ENCODE results near the gene B4GAT1.
"Not testable (repeated sequence)": the region's sequence is repeated elsewhere in the genome, so short reads cannot be mapped to it uniquely, and the experiment has no call there.

Gene B4GAT1

DNA sequence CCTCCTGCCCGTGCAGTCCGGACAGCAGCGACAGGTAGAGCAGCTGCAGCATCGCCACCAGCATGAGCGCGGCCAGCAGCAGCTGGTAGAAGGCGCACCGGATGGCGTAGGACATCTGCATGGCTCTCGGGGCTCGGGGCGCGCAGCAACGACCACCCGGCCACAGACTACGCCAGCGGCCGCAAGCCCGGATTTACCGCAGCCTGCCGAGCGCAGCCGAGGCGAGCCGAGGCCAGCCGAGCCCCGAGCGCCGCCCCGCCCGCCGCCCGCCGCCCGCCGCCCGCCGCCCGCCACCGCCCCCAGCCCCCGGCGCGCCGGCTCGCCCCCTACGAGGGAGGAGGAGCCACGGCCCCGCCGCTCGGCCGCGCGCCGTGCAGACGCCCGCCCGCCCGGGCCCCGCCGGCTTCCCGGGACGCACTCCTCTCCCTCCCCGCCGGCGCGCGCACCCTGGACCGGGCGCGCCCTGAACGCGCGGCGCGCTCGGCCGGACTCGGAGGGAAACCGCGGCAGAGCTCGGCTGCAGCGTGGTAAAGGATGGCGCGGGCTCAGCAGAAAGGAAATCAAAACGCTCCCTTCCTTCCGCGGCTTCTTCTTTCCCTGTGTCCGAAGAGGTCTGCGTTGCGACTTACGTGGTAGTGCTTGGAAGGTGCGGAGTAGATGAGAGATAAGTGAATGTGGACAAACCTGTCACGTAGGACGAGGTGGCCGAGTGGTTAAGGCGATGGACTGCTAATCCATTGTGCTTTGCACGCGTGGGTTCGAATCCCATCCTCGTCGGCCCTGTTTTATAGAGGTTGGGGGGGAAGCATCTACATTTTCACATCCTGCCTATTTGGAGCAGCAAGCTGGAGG lies at the start of gene B4GAT1:
Gene B4GAT1, minus strand, starts transcription at position 205 of the 852 bp plus-strand sequence. Its CDS starts 84 bp downstream, at position 121.
- TF ChIP-seq, protein P1, sequence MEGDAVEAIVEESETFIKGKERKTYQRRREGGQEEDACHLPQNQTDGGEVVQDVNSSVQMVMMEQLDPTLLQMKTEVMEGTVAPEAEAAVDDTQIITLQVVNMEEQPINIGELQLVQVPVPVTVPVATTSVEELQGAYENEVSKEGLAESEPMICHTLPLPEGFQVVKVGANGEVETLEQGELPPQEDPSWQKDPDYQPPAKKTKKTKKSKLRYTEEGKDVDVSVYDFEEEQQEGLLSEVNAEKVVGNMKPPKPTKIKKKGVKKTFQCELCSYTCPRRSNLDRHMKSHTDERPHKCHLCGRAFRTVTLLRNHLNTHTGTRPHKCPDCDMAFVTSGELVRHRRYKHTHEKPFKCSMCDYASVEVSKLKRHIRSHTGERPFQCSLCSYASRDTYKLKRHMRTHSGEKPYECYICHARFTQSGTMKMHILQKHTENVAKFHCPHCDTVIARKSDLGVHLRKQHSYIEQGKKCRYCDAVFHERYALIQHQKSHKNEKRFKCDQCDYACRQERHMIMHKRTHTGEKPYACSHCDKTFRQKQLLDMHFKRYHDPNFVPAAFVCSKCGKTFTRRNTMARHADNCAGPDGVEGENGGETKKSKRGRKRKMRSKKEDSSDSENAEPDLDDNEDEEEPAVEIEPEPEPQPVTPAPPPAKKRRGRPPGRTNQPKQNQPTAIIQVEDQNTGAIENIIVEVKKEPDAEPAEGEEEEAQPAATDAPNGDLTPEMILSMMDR (IDR thresholded peaks at IDR 0.05; ENCODE audit: low read depth, low read length) = no peak
- DNase-seq (ENCODE audit: extremely low read depth, low read depth) = peak; percentile 93

DNA sequence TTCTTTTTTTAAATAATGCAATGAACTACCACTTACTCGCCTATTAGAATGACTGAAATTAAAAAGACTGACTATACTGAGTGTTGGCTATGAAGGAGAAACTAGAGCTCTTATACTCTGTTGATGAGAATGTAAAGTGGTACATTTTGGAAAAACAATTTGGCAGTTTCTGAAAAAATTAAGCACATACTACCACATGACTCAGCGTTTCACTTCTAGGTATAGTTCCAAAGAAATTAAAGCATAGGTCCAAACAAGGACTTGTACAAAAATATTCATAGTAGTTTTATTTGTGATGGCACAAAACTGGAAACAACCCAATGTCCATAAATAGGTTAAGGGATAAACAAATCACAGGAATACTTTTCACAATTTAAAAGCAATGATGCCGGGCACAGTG lies 46.5 kb upstream of the B4GAT1 start:
- no peak for DNase-seq (ENCODE audit: extremely low read depth, low read depth)
- TF ChIP-seq, protein P1 (IDR thresholded peaks at IDR 0.05; ENCODE audit: low read depth, low read length) = no peak

DNA sequence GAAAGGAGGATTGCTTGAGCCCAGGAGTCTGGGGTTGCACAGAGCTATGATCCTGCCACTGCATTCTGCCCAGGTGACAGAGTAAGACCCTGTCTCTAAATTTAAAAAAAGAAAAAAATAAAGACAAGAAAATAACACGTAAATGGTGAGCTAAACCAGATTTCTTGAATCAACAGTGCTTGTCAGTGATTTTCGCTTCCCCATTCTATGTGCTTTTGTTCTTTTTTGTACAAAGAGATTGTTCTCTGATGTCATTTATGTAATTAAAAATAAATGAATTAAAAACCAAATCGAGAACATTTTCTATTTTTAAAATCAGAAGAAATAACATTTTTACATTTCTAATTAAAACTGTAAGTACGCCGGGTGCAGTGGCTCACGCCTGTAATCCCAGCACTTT lies 43.9 kb upstream of the B4GAT1 start:
- TF ChIP-seq, protein P1 (IDR thresholded peaks at IDR 0.05; ENCODE audit: low read depth, low read length) = no peak
- DNase-seq (ENCODE audit: extremely low read depth, low read depth) = no peak

DNA sequence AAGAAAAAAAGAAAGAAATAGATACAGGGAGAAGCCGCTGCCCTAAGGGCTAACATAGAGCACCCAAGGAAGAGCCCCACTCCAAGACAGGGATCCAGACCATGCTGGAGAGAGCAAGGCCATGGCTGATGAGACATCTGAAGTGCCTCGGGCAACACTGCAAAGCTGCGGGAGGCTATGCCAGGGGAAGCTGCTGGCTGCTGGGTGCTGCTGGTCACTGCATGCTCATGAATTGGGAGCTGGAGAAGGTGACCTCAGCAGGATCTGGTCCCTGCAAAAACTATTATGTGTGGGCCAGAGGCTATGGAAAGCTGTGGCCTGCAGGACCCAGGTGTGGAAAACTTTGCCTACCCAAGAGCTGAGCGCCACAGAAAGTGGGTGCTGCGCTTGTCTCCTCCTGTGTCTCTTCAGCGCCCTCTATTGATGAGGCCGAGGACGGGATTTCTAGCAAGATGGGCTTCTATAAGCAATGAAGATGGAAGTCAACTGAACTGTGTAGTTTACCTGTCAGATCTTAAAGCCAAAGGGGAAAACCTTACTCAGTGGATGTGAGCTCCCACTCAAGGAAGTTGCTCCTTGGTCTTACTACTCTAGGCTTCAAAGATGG lies 41.5 kb upstream of the B4GAT1 start:
- peak; percentile 44 for DNase-seq (ENCODE audit: extremely low read depth, low read depth)
- TF ChIP-seq, protein P1 (IDR thresholded peaks at IDR 0.05; ENCODE audit: low read depth, low read length) = peak; percentile 90

DNA sequence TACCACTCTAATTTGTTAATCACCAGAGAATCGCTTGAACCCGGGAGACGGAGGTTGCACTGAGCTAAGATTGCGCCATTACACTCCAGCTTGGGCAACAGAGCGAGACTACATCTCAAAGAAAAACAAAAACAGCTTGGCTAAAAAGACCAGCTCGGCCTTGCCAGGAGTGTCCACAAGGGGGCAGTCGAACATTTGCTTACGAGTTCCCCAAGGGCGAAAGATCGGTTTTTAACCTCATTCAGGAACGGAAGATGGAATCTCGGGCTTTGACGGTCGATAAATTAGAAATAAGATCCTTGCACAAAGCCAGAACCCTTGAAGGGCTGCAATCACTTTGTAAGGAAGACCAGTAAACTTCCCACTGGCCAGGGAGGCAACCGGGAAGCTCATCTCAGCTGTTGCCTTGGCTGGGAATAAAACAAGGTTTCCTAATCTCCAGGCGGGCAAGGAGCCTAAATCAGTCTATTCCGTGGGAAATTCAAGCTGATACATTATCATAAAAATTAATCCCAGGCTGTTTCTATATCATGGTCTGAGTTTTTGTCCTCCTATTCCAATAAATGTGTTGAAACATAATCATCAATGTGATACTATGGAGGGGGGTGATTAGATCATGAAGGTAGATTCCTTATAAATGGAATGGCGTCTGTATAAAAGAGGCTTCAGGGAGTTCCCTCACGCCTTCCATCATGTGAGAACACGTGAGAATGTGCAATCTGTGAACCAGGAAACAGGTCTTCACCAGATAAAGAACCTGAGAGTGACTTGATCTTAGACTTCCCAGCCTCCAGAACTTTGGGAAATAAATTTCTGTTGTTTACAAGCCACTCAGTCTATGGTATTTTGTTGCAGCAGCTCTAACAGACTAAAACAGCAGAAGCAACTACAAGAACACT lies 39.0 kb upstream of the B4GAT1 start:
- peak; percentile 64 for DNase-seq (ENCODE audit: extremely low read depth, low read depth)
- TF ChIP-seq, protein P1 (IDR thresholded peaks at IDR 0.05; ENCODE audit: low read depth, low read length) = peak; percentile 97

DNA sequence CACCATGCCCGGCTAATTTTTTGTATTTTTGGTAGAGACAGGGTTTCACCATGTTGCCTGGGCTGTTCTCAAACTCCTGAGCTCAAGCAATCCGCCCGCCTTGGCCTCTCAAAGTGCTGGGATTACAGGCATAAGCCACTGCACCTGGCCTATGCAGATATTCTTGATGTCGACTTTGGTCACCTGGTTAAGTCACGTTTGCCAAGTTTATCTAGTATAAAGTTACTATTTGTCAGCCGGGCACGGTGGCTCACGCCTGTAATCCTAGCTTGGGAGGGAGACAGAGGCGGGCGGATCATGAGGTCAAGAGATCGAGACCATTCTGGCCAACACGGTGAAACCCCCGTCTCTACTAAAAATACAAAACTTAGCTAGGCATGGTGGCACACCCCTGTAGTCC lies 36.9 kb upstream of the B4GAT1 start:
- DNase-seq (ENCODE audit: extremely low read depth, low read depth) = not testable (repeated sequence)

DNA sequence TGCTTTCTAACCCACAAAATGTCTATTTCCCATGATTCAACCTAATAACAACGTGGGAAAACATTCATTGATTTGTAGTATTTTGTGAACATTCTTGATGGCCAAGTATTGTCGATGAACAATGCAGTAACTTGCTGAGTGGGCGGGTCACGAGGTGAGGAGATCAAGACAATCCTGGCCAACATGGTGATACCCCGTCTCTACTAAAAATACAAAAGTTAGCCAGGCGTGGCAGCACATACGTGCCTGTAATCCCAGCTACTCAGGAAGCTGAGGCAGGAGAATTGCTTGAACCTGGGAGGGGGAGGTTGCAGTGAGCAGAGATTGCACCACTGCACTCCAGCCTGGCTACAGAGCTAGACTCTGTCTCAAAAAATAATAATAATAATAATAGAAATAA lies 32.8 kb upstream of the B4GAT1 start:
- DNase-seq (ENCODE audit: extremely low read depth, low read depth) = not testable (repeated sequence)

DNA sequence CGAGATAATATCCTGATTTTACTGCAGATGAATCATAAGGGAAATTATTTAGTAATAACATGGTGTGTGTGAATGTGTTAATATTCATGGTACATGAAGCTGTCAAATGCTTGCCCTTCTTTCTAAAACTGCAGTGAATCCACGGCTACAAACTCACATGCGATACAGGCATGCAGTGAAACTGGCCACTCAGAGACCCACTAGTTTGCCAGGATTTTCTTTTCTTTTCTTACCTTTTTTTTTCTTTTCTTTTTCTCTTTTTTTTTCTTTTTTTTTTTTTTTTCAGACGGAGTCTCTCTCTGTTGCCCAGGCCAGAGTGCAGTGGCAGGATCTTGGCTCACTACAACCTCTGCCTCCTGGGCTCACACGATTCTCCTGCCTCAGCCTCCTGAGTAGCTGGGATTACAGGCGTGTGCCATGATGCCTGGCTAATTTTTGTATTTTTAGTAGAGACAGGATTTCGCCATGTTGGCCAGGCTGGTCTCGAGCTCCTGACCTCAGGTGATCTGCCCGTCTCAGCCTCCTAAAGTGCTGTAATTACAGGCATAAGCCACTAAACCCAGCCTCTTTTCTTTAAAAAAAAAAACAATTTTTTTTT lies 26.4 kb upstream of the B4GAT1 start:
- not testable (repeated sequence) for DNase-seq (ENCODE audit: extremely low read depth, low read depth)
